HepG2 (cell line): ENCODE data around the gene UROS. TPM values are rescaled to one million over a fixed set of nuclear protein-coding genes. Genes with fewer than 3 reads are reported as not detected.
A peak's percentile ranks its signal among the peaks of the same experiment; 100 is the strongest.

Experiments used
- ELK4 ChIP-seq: sonication (generic); formaldehyde crosslinking; IDR thresholded peaks from 2 replicates; pipeline ENCODE4 v1.9.0; 2021; ENCODE audit warnings: missing genetic modification reagents, borderline replicate concordance
- GABPB1 ChIP-seq: IDR thresholded peaks from 2 replicates; pipeline ENCODE4 v1.6.1; 2016; ENCODE audit warnings: mild to moderate bottlenecking, missing genetic modification reagents, moderate library complexity, missing compliant biosample characterization
- IRF2 ChIP-seq: IDR thresholded peaks from 2 replicates; pipeline ENCODE4 v1.6.1; 2018; ENCODE audit warnings: missing genetic modification reagents, missing compliant biosample characterization
- JUNB ChIP-seq: sonication (generic); formaldehyde crosslinking; IDR thresholded peaks from 2 replicates; pipeline ENCODE4 v1.8.0; 2022; ENCODE audit warnings: missing genetic modification reagents, mild to moderate bottlenecking, borderline replicate concordance
- KLF12 ChIP-seq: sonication (generic); formaldehyde crosslinking; IDR thresholded peaks from 2 replicates; pipeline ENCODE4 v1.4.0; 2020; ENCODE audit warnings: missing genetic modification reagents, borderline replicate concordance
- KMT2B ChIP-seq: IDR thresholded peaks from 2 replicates; pipeline ENCODE4 v1.6.1; 2016; ENCODE audit warnings: missing genetic modification reagents, missing compliant biosample characterization
- MBD4 ChIP-seq: IDR thresholded peaks from 2 replicates; pipeline ENCODE4 v1.6.1; 2012; ENCODE audit warnings: low read length, inconsistent platforms, borderline replicate concordance
- MED13 ChIP-seq: sonication (generic); formaldehyde crosslinking; IDR thresholded peaks from 2 replicates; pipeline ENCODE4 v1.5.0; 2020; ENCODE audit warnings: missing genetic modification reagents
- NR3C1 ChIP-seq: sonication (generic); formaldehyde crosslinking; IDR thresholded peaks from 2 replicates; pipeline ENCODE4 v1.4.0; 2020; ENCODE audit warnings: missing genetic modification reagents
- PPARG ChIP-seq: conservative IDR thresholded peaks from 2 replicates; pipeline ENCODE4 v1.6.1; 2016; ENCODE audit warnings: missing biosample characterization, missing genetic modification reagents
- RAD21 ChIP-seq: fragments of 450-650 bp; formaldehyde crosslinking; IDR thresholded peaks from 2 replicates; pipeline ENCODE4 v1.5.0; 2020; ENCODE audit warnings: mild to moderate bottlenecking
- RBAK ChIP-seq: sonication (generic); formaldehyde crosslinking; IDR thresholded peaks from 2 replicates; pipeline ENCODE4 v1.5.1; 2020; ENCODE audit warnings: mild to moderate bottlenecking, missing genetic modification reagents
- RFX3 ChIP-seq: IDR thresholded peaks from 2 replicates; pipeline ENCODE4 v1.6.1; 2016; ENCODE audit warnings: missing biosample characterization, missing genetic modification reagents
- SALL1 ChIP-seq: sonication (generic); formaldehyde crosslinking; IDR thresholded peaks from 2 replicates; pipeline ENCODE4 v1.8.0; 2022; ENCODE audit warnings: mild to moderate bottlenecking, missing genetic modification reagents
- SIN3A ChIP-seq: IDR thresholded peaks from 2 replicates; pipeline ENCODE4 v1.6.1; 2011; ENCODE audit warnings: low read depth, mild to moderate bottlenecking, control low read depth, low read length, borderline replicate concordance
- SMARCC2 ChIP-seq: fragments of 450-650 bp; IDR thresholded peaks from 2 replicates; pipeline ENCODE4 v1.6.1; 2017; ENCODE audit warnings: antibody characterized with exemption, mild to moderate bottlenecking
- TOPORS ChIP-seq: sonication (generic); formaldehyde crosslinking; IDR thresholded peaks from 2 replicates; pipeline ENCODE4 v1.8.0; 2023; ENCODE audit warnings: mild to moderate bottlenecking, missing genetic modification reagents
- U2AF1 ChIP-seq: fragments of 200-400 bp; formaldehyde crosslinking; optimal IDR thresholded peaks from 2 replicates; pipeline ENCODE3; 2017; ENCODE audit warnings: mild to moderate bottlenecking, low read depth, low read length
- WIZ ChIP-seq: sonication (generic); formaldehyde crosslinking; IDR thresholded peaks from 2 replicates; pipeline ENCODE4 v1.5.1; 2020; ENCODE audit warnings: mild to moderate bottlenecking, missing genetic modification reagents
- ZFP62 ChIP-seq: sonication (generic); formaldehyde crosslinking; IDR thresholded peaks from 2 replicates; pipeline ENCODE4 v1.4.0; 2020; ENCODE audit warnings: missing genetic modification reagents
- ZFP90 ChIP-seq: sonication (generic); formaldehyde crosslinking; IDR thresholded peaks from 2 replicates; pipeline ENCODE4 v1.8.0; 2022; ENCODE audit warnings: missing genetic modification reagents, mild to moderate bottlenecking, inconsistent platforms, borderline replicate concordance
- ZNF335 ChIP-seq: sonication (generic); formaldehyde crosslinking; IDR thresholded peaks from 2 replicates; pipeline ENCODE4 v1.4.0; 2020; ENCODE audit warnings: missing genetic modification reagents
- ZNF460 ChIP-seq: sonication (generic); formaldehyde crosslinking; IDR thresholded peaks from 2 replicates; pipeline ENCODE4 v1.5.1; 2020; ENCODE audit warnings: missing genetic modification reagents, mild to moderate bottlenecking, borderline replicate concordance
- ZNF562 ChIP-seq: sonication (generic); formaldehyde crosslinking; IDR thresholded peaks from 2 replicates; pipeline ENCODE4 v1.8.0; 2022; ENCODE audit warnings: missing genetic modification reagents, borderline replicate concordance
- ZNF564 ChIP-seq: sonication (generic); formaldehyde crosslinking; IDR thresholded peaks from 2 replicates; pipeline ENCODE4 v1.8.1; 2023; ENCODE audit warnings: mild to moderate bottlenecking, missing genetic modification reagents
- polyA plus RNA-seq, 8 experiments: library from polyadenylated mRNA; depleted of rRNA in 3 of 8; stranded (reverse) in 7 of 8; unstranded in 1 of 8; fragments of >200 nt; fragmentation: Illumina TruSeq in 4 of 8; extraction: Trizol in 4 of 8; gene quantifications; 2 replicates each; pipeline versions ENCODE4 v1.2.1 to v1.2.3, GENCODE V29; 2011 to 2016; ENCODE audit warnings: low read depth in 4 of 8, missing spikeins in 1 of 8, mixed read lengths in 1 of 8; ENCODE audit not compliant: insufficient read depth in 1 of 8
- total RNA-seq, 5 experiments: library from RNA; depleted of rRNA; stranded (reverse); fragments of >200 nt; fragmentation: Illumina TruSeq; extraction: Trizol; gene quantifications; 2 replicates each; pipeline ENCODE4 v1.2.3, GENCODE V29; 2016; ENCODE audit warnings: low read depth in 1 of 5
- TF ChIP-seq, protein P1 (sequence below), 2 experiments: fragments of 450-650 bp in 1 of 2; sonication (generic) in 1 of 2; formaldehyde crosslinking; IDR thresholded peaks; 2 replicates each; pipeline versions ENCODE4 v1.5.0 to v1.8.0; 2020 to 2022; ENCODE audit warnings: mild to moderate bottlenecking in 1 of 2, missing genetic modification reagents in 1 of 2
- TF ChIP-seq, protein P2 (sequence below): sonication (generic); formaldehyde crosslinking; IDR thresholded peaks from 2 replicates; pipeline ENCODE4 v1.4.0; 2020; ENCODE audit warnings: missing genetic modification reagents

UROS gene
- total and polyA plus RNA-seq, 2 of the 13 experiments (the other 11 are each of a cell fraction or from before 2014, with no cell fraction given): 14.8 to 49.9 TPM

DNA sequence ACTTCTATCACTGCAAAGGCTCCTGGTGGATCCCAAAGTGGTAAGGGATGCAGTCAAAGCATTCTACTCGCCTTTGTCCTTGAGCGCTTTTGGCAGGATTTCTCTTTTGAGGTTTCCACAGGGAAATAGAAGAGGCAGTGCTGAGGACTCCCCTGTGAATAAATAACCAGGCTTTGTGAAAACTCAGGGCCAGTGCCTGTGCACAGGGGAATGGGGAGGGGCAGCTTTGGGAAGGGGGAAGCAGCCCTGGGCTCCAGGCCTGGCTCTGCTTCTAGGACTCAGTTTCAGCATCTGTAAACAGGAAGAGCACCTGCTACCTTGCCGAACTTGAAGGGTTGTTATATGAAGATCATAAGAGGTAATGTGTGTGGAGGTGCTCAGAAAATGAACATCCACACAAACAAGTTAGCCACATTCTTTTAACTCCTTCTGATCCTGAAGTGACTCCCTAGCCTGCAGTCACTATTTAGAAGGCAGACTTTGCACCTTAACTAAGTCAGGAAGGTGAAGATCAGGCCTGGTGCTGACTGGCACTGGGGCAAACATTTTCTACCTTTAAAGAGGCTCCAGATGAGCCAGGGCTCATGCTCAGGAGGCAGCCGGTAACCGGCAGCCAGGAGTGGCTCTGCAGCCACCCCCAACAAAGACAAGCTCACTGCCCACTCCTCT is 24.9 kb downstream of the UROS start (continued):
- TF ChIP-seq, protein P1, sequence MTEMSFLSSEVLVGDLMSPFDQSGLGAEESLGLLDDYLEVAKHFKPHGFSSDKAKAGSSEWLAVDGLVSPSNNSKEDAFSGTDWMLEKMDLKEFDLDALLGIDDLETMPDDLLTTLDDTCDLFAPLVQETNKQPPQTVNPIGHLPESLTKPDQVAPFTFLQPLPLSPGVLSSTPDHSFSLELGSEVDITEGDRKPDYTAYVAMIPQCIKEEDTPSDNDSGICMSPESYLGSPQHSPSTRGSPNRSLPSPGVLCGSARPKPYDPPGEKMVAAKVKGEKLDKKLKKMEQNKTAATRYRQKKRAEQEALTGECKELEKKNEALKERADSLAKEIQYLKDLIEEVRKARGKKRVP (CRISPR knock-in tag; IDR thresholded peaks at IDR 0.05): no peak
- no peak for TF ChIP-seq KMT2B (CRISPR knock-in tag)
- no peak for TF ChIP-seq ZFP90
- TF ChIP-seq SIN3A: no peak
- no peak for TF ChIP-seq RAD21 (CRISPR knock-in tag)
- no peak for TF ChIP-seq MBD4
- TF ChIP-seq IRF2: peak; percentile 19; the same call in 1 of the 2 replicates
- TF ChIP-seq ZFP62 (CRISPR knock-in tag): no peak
- no peak for TF ChIP-seq ELK4 (CRISPR knock-in tag)
- TF ChIP-seq, protein P2, sequence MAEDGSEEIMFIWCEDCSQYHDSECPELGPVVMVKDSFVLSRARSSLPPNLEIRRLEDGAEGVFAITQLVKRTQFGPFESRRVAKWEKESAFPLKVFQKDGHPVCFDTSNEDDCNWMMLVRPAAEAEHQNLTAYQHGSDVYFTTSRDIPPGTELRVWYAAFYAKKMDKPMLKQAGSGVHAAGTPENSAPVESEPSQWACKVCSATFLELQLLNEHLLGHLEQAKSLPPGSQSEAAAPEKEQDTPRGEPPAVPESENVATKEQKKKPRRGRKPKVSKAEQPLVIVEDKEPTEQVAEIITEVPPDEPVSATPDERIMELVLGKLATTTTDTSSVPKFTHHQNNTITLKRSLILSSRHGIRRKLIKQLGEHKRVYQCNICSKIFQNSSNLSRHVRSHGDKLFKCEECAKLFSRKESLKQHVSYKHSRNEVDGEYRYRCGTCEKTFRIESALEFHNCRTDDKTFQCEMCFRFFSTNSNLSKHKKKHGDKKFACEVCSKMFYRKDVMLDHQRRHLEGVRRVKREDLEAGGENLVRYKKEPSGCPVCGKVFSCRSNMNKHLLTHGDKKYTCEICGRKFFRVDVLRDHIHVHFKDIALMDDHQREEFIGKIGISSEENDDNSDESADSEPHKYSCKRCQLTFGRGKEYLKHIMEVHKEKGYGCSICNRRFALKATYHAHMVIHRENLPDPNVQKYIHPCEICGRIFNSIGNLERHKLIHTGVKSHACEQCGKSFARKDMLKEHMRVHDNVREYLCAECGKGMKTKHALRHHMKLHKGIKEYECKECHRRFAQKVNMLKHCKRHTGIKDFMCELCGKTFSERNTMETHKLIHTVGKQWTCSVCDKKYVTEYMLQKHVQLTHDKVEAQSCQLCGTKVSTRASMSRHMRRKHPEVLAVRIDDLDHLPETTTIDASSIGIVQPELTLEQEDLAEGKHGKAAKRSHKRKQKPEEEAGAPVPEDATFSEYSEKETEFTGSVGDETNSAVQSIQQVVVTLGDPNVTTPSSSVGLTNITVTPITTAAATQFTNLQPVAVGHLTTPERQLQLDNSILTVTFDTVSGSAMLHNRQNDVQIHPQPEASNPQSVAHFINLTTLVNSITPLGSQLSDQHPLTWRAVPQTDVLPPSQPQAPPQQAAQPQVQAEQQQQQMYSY (CRISPR knock-in tag): no peak
- TF ChIP-seq WIZ (CRISPR knock-in tag): no peak
- no peak for TF ChIP-seq KLF12 (CRISPR knock-in tag)
- no peak for TF ChIP-seq U2AF1
- 0 out of 2 replicates have a peak, but pooled peaks have one; percentile 24 for TF ChIP-seq PPARG (CRISPR knock-in tag)
- TF ChIP-seq SMARCC2: no peak
- TF ChIP-seq ZNF460 (CRISPR knock-in tag): no peak
- TF ChIP-seq NR3C1 (CRISPR knock-in tag): no peak
- no peak for TF ChIP-seq RBAK
- TF ChIP-seq MED13 (CRISPR knock-in tag): no peak
- 0 out of 2 replicates have a peak, but pooled peaks have one; percentile 29 for TF ChIP-seq ZNF335 (CRISPR knock-in tag)
- no peak for TF ChIP-seq ZNF562 (CRISPR knock-in tag)
- no peak for TF ChIP-seq TOPORS
- 0 out of 2 replicates have a peak, but pooled peaks have one; percentile 42 for TF ChIP-seq ZNF564
- TF ChIP-seq JUNB (CRISPR knock-in tag): no peak
- no peak for TF ChIP-seq GABPB1 (CRISPR knock-in tag)
- no peak for TF ChIP-seq RFX3 (CRISPR knock-in tag)
- TF ChIP-seq SALL1 (CRISPR knock-in tag): no peak
